ENCODE results near the gene SRSF1.
"Not testable (repeated sequence)": the region's sequence is repeated elsewhere in the genome, so short reads cannot be mapped to it uniquely, and the experiment has no call there.

The SRSF1 gene

DNA sequence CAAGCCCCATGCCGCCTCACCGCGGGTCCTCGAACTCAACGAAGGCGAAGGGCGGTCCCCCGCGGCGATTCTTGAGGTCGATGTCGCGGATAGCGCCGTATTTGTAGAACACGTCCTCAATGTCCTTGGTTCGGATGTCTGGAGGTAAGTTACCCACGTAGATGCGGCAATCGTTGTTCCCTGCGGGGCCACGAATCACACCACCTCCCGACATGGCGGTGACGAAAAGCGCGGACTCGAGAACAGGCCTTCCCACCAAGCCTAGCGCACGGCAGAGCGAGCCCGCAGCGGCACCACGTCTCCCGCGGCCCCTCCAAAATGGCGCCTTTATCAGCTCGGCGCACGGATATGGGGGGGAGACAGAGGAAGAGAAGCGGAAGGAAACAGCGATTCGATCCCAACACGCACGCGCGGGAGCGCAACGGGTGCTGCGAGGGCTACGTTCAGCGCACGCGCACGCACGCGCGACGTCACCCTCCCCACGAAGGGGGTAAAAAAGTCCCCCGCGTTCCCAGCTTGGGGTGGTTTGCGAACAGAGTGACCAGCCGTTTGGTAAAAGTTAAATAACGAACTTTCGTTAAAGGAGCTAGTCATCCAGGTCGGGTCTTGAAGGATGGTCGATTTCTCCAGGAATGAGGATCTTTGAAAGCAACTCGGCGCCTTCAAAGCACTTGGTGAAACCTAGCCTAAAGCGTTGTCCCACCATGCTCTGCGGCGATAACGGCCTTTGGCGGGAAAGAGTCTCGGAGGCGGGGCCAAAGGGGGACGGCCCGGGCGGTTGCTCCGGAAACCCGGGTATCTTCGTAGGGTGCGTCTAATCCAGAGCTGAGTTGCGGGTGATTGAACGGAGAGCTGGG, at the start of gene SRSF1:
TSS of gene SRSF1 (minus strand) at position 323 of the 857 bp plus-strand sequence. CDS start at position 214, 109 bp downstream.
- peak; percentile 81 for DNase-seq (ENCODE audit: low read depth, low spot score)
- H3K27ac ChIP-seq = peak within 1 kb of the TSS; percentile 87

DNA sequence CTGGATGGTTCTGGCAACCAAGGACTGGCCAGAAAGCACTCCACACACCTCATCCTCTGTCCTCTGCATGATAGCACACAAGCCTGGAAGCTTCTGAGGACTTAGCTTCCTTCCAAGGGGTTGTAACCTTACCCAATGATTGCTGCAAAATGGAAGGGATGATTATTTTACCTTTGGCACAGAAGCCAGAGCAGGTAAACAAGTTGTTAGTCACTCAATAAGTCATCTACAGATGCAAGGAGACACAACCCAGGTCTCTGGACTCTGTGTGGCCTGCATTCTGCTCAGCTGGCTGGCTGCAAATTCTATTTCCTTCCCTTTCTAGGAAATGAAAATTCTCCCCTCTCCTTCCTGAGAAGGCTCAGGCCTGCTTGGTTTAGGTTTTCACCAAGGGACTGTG, 49.4 kb upstream of the SRSF1 start:
- DNase-seq (ENCODE audit: low read depth, low spot score) = no peak
- no peak overlapping the region for H3K27ac ChIP-seq

- DNase-seq (ENCODE audit: low read depth, low spot score) = no peak
Measured at GRCh38 chr17:58054641-58055040, 47.6 kb upstream of the SRSF1 start.

DNA sequence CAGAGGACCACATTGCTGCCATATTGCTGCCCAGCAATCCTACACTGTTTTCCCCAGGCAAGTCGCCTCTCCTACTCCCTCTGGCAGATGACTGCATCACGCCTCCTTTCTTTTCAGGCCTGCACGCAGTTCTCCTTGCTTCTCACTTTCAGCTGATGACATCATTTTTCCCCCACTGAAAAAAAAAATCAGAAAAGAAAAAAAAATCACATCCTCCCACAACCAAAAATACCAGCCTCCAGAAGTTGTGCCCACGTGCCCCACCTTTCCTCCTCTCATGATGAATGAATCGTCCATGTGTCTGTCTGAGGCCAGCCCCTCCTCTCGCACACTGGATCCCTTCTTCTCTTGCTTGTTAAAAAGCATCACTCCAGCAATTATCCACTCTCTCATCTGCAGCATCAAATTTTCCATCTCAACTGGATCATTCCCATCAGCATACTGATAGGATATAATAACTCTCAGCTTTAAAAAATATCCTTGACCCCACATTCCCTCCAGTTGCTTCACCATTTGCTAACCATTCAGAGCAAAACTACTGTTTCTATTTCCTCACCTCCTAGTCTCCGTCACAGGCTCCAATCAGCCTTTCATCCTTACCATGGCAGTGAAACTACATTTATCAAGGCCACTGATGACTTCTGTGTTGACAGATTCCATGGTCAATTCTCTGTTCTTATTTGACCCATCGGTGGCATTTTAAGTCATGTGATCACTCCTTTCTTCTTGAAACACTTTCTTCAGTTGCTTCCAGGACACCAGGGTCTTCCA, 46.1 kb upstream of the SRSF1 start:
- no peak overlapping the region for H3K27ac ChIP-seq
- no peak for DNase-seq (ENCODE audit: low read depth, low spot score)

More at GRCh38 chr17:58054641-58055040, 47.6 kb upstream of the SRSF1 start:
- H3K27ac ChIP-seq = no peak overlapping the region

DNA sequence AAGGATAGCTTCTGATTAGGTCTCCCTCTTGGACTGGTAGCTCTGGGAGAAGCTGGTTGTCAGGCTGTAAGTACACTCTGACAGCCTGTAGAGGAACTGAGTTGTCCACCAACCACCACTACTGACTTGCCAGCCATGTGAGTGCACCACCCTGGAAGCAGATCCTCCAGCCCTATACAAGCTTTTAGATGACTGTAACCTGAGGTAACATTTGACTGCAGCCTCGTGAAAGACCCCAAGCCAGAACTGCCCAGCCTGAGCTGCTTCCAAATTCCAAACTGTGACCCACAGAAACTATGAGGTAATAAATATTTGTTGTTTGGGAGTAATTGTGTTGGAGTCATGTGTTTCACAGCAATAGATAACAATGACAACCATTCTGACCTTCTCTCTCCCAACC, 45.4 kb upstream of the SRSF1 start:
- no peak for DNase-seq (ENCODE audit: low read depth, low spot score)
- H3K27ac ChIP-seq = no peak overlapping the region

DNA sequence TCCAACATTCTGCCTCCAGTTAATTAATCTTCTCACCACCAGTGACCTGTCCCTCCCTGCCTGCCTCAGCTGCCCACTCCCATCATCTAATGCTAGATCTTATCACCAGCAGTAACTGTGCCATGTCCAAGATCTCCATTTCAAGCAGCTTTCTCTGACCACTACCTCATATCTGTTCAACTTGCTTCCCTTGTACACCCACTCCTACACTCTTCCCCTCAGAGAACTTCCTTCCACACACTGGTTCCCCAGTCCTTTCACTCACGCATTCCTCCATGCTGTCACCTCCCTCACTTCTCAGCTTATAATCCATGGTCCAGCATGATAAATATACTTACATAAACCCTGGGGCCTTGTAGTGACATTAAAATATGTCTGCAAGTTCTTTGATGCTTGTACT, 44.4 kb upstream of the SRSF1 start:
- no peak for DNase-seq (ENCODE audit: low read depth, low spot score)
- no peak overlapping the region for H3K27ac ChIP-seq

DNA sequence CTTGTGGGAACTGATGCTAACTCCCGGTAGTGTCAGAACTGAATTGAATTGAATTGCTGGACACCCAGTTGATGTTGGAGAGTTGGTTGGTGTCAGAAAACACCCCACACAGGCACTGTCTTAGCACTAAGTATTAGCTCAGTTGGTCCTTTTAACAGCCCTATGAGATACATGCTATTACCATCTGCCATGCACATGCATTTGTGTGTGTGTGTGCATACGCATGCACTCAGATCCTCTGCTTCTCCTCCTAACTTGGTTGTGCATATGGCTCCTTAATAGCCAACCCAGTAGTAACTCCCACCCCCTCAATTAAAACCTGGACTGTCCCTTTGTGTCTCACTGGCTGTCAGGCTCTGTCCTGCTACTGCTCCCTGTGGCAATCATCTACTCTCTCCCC, 43.9 kb upstream of the SRSF1 start:
- no peak overlapping the region for H3K27ac ChIP-seq

DNA sequence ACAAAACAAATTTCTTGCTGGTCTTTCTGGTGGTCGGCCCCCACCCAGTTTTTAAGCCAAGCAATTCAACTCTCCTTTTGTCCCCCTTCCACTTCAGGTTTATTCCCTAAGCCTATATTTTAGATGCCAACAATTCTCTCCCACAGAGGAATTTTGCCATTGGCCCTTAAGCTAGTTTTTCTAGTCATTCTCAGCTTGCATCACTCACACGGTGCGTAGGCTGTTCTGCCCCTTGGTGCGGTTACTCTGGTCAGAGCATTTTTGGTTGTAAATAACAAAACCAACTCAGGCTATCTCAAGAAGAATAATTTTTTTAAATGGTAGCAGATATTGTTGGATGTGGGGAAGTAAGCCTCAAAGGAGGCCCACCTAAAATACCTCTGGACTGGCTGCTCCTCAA, 42.5 kb upstream of the SRSF1 start:
- H3K27ac ChIP-seq = no peak overlapping the region
- DNase-seq (ENCODE audit: low read depth, low spot score) = no peak

More for the DNA sequence above, 43.9 kb upstream of the SRSF1 start:
- no peak for DNase-seq (ENCODE audit: low read depth, low spot score)

- no peak overlapping the region for H3K27ac ChIP-seq
- no peak for DNase-seq (ENCODE audit: low read depth, low spot score)
Measured at GRCh38 chr17:58047376-58048150, 40.5 kb upstream of the SRSF1 start.

- no peak overlapping the region for H3K27ac ChIP-seq
- DNase-seq (ENCODE audit: low read depth, low spot score) = no peak
Measured at GRCh38 chr17:58046239-58047094, 39.4 kb upstream of the SRSF1 start.

- H3K27ac ChIP-seq; DNase-seq (ENCODE audit: low read depth, low spot score): not testable (repeated sequence)
Measured at GRCh38 chr17:58044256-58044655, 37.2 kb upstream of the SRSF1 start.

DNA sequence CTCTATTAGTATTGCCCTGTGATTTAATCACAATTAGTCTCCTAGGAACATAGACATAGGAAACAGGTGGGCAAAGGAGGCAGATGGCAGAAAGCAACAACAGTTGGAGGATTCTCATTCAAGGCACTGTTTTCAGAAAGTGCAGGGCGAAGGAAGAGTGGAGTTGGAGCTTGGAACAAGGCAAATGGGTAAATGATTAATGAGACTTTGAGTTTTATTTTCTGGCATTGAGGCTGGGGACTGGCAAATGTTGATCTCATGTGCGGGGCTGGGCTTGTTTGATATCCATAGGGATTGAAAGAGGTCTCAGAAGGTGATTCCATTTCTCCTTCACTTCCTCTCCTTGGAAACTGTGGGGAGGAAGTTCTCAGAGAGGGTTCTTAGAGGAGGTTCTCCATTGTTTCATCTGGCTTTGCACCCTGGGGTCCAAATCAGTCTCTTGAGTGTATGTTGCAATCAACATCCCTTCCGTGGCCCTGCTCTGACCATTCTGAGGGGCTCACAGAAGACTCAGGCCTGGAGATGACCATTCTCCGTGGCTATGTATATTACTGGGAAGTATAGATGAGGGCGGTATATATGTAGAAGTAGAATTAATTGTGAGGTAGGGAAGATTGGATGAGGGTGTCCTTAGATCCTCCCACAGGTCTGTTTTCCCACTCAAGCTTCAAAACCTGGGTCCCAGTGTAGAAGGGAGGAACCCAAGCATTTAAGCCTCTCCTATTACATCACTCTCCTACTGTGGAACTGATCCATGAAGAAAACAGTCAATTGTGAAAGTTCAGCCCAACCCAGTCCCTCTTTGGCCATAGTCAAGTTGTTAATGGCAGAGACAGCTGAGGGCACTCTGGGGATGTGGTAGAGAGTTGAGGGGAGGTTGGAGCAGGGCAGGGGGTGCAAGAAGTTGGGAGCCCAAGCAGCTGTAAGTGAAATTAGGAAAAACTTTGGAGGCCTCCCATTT, 36.5 kb upstream of the SRSF1 start:
- DNase-seq (ENCODE audit: low read depth, low spot score) = no peak
- no peak overlapping the region for H3K27ac ChIP-seq

GRCh38 chr17:58041161-58041560, 34.1 kb upstream of the SRSF1 start:
- no peak overlapping the region for H3K27ac ChIP-seq
- DNase-seq (ENCODE audit: low read depth, low spot score) = no peak

GRCh38 chr17:58040386-58040785, 33.3 kb upstream of the SRSF1 start:
- no peak overlapping the region for H3K27ac ChIP-seq
- DNase-seq (ENCODE audit: low read depth, low spot score) = no peak

- no peak overlapping the region for H3K27ac ChIP-seq
- DNase-seq (ENCODE audit: low read depth, low spot score) = peak; percentile 36
Measured at GRCh38 chr17:58039975-58040374, 32.9 kb upstream of the SRSF1 start.

GRCh38 chr17:58032691-58033415, 25.8 kb upstream of the SRSF1 start:
- DNase-seq (ENCODE audit: low read depth, low spot score) = no peak
- H3K27ac ChIP-seq = no peak overlapping the region

DNA sequence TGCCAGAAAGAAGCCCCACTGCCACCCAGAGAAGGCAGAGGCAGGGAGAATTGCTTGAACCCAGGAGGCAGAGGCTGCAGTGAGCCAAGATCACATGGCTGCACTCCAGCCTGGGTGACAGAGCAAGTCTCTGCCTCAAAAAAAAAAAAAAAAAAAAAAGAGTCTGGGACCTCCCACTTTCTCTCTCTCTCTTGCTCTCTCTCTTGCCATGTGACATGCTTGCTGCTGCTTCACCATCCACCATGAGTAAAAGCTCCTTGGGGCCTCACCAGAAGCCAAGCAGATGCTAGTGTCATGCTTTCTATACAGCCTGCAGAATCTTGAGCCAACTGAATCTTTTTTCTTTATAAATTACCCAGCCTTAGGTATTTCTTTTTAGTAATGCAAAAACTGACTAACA, 21.5 kb upstream of the SRSF1 start:
- DNase-seq (ENCODE audit: low read depth, low spot score) = no peak
- no peak overlapping the region for H3K27ac ChIP-seq

- no peak overlapping the region for H3K27ac ChIP-seq
- DNase-seq (ENCODE audit: low read depth, low spot score) = no peak
Measured at GRCh38 chr17:58020401-58020800, 13.4 kb upstream of the SRSF1 start.

All from epithelial cell of prostate (primary cell).